NCI-H526 (cell line): Measurements from ENCODE around the gene PHGDH.

Source experiments
- DNase-seq, 2 experiments: peaks; one replicate each; lab custom pipeline; 2025; lab: John Stamatoyannopoulos, UW

The PHGDH gene

DNA sequence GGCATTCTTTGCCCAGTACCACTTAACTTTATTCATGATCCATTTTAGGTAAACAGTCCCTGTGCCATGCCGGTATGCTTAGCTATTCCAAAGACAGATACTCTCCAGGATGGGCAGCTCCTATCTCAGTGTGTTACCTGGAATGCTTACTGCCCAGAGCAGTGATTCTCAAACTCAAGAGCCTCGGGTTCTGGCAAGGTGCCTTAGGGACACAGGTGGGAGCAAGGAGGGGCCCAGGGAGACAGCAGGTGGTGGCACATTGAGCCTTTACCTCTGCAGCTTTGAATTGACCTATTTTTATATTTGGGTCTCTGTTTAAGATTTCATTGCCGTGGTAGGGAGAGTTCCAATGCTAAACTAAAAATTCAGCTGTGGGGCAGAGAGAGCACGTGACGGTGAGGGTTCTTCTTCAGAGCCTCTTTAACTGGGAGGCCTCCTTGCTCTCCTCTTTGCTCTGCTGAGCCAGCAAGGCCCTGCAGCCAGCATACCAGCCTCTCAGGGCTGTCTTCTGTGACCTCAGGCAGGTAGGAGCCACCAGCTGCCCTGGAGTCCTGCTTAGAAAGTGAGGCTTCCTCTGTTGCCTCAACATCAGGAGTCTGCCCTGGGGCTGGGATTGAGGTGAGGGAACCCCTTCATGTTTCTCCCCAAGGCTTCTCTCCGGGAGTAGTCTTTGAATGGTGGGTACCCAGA, 20.2 kb downstream of the PHGDH start:
- DNase-seq, result no peak

DNA sequence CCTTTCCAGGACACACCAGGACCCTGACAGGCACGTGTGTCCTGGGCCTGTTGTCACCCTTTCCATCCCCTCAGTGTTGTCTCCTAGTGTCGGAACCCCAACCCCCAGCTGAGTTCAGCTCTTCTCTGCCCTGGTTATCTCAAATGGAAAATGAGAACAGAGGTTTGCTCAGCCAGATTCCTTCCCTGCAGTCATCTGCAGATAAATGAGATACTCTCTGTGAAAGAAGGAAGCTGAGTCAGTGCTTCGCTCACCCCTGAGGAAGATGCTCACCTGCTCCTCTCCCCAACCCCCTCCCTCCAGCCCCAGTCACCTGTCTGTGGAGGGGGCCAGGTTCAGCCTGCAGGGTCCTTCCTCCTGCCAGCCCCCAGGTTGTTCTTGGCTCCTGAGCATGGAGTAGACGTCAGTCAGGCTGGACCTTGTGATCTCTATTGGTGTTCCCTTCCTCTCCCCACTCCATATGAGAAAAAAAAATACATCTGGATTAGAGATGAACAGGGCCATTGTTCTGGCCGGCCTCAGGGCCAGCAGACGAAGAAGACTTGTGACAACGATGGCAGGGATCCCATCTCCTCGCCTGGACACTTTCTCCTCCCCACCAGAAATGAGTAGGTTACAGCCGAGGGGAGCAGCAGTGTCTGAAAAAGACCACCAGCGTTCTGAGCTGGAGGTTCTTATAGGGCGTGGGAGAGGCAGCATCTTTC, 20.9 kb downstream of the PHGDH start:
- no peak for DNase-seq

DNA sequence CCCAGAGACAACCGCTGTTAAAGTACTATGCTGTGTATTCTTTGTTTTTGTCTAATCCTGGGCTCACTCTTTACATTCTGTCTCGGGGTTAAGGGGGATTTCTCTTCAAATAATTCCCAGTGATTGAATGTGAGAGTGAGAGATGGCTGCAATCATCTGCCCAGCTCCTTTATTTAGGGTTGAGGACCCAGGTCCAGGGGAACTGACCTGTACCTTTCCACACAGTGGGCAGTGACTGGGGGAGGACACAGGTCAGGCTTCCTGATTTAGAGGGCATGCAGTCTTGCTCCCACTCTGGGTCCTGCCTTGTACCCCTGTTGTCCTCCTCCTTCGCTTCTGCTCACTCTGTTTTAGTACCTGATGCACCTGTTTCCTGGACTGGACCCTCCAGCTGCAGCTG, 22.0 kb downstream of the PHGDH start:
- no peak for DNase-seq

DNA sequence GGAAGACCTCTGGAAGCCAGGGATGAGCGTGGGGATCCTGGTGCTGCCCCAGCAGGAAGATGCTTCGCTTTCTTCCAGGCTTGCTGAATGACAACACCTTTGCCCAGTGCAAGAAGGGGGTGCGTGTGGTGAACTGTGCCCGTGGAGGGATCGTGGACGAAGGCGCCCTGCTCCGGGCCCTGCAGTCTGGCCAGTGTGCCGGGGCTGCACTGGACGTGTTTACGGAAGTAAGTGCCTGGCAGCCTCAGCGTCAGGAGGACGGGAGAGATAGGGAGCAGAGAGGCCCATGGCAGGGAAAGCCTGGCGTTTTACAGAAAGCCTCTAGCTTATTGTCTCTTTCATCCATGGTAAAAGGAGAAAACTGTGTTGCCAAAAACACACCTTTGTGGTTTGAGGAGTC, 23.5 kb downstream of the PHGDH start:
- DNase-seq, result no peak

DNA sequence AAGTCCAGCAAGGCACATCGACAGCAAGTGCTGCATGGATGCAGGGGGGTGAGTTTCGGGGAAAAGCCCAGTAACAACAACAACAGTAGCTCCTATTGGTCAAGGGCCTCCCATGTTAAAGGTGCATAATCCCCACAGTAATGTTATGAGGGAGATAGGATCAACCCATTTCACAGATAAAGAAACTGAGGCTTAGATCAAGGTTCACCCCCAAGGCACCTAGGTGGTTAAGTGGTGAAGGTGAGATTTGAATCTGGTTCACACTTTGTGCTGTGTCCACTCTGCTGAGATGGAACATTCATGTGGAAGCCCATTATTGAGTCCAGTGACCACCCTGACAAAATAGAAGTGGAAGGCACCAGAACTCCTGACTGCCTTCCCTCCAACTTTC, 24.9 kb downstream of the PHGDH start:
- no peak for DNase-seq

DNA sequence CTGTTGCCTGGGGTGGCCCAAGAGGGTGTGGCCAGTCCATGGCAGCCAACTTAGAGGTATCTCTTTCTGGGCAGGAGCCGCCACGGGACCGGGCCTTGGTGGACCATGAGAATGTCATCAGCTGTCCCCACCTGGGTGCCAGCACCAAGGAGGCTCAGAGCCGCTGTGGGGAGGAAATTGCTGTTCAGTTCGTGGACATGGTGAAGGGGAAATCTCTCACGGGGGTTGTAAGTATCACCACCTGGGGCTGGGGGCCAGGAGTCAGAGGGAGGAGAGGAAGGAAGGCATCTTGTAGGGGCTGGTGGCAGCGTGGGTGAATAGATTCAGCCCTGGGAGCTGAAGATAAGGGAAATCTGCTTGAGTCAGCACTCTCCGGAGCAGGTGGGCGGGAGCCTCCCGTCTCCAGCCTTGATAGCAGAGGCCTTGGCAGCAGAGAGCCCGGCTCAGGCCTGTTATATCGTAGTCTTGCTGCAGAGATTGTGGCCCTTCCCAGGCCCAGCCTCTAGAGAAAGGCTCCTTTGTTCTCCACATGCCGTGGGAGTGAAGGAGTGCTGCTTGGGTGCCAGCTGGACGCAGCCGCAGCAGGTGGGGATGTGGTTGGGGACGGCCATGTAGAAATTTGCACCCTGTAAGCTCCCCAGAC, 25.4 kb downstream of the PHGDH start:
- DNase-seq, result peak; percentile 85 to 96

DNA sequence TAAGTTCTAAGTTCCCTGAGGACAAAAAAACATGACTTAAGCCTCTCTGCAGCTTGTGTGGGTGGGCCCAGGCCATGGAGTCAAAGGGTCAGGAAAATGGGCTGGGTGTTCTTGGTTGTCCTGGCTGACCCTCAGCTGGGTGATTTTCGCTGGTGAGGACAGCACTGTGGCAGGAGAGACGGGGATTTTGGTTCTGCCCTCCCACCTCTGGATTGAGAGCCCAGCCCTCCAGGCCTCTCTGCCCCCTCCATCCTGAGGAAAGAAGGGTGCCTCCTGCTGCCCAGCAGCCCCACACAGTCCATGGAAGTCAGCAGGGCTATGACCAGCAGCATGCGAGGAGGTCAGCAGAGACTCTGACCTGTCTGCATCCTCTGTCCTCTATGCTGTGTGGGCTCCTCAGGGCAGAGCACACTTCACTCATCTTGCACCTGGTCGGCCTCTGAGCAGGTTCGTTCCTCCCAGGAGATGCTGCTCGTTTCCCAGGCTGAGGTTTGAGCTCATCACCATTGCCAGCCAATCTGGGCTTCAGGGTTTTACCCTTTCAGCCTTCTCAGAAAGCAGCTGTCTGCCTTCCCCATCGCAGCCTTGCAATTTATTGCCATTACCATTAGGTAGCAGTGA, 26.5 kb downstream of the PHGDH start:
- DNase-seq, result no peak

DNA sequence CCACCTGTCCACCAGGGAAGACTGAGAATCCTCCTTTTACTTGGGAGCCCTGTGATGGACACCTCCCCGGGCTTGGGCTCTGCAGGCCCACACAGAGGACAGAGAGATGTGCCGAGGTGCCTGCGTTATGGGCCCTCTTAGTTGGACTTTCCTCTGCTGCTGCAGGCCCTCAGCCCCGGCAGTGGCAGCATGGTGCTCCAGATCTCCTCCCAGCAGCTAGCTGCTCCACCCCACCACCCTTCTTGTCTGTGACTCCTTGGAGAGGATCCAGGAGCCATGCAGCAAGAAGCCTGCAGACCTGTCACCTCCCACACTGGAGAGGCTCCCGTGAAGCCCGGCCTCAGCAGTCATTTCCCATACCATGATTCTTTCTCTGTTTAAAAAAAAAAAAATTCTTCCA, 27.4 kb downstream of the PHGDH start:
- no peak for DNase-seq

DNA sequence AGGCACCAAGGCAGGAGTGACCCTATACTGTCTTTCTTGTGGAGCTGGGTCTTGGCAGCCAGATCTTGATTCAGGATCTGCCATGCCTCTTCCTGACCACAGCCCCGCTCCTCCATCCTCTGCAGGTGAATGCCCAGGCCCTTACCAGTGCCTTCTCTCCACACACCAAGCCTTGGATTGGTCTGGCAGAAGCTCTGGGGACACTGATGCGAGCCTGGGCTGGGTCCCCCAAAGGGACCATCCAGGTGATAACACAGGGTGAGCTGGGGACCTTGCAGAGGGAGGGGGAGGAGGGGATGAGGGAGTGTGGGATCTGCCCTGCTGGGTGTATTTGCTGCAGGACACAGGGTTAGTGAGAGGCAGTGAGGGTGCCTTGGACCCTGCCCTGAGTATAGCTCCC, 28.5 kb downstream of the PHGDH start:
- DNase-seq, result no peak

DNA sequence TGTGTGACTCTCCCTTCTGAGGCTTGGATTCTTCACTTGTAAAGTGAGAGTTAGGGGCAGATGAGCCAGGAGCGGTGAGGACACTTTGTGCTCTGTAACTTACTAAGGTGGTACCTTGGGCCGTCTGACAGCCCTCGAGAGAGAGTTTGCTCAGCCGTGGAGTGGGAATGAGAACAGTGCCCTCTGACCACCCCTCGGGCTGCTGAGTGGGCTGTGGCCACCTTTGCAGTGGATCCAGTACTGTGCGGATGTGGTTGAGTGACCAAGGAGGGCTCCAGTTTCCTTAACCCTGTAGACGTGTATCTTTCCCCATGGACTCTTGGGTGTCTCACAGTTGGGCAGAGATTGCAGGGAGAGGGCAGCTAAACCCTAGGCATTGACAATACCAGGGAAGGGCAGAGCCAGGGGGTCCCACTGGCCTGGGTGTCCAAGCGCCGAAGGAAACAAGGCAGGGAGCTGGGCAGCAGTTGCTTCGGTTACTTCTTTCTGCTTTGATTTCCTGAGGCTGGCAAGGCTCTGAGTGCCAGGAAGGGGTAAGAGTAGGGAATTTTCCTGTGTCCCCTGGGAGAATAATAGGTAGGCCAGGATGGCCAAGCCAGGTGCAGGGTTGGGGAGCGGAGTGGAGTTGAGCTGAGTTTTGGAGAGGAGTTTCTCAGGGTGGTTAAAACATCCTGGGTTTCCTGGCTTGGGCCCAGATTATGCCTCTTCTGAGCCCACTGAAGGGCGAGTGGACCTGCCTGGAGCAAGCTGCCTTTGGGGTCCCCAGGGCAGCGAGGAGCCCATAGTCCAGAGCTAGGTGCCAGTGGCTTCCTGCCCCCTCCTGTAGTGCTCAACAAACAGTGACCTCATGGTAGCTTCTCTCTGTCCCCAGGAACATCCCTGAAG, 29.4 kb downstream of the PHGDH start:
- DNase-seq, result no peak

DNA sequence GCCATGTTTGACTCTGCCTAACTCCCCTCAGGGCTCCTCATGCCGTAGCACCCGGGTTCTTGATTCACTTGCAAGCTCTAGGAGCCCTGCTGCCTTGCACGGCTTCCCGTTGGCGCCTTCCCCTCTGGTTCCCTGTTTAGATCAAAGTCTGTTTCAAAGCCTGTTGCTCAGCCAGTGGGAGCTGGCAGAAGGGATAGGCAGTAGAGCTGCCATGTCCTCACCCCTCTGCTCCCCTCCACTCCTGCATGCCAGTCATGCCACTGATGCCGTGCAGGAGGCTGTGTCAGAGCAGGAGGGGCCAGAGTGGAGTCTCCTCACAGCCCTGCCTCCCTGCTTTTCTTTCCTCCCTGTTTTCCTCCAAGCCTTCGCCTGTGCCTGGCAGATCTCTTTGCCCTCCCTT, 30.5 kb downstream of the PHGDH start:
- DNase-seq, result no peak

DNA sequence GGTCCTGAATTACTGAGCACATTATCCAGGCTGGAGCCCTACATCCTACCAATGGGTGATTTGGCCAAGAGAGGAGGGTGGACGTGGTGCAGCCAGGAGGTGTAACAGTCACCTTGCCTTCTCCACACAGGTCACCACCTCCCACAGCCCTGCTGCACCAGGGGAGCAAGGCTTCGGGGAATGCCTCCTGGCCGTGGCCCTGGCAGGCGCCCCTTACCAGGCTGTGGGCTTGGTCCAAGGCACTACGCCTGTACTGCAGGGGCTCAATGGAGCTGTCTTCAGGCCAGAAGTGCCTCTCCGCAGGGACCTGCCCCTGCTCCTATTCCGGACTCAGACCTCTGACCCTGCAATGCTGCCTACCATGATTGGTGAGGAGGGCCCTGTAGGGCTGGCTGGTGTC, 30.9 kb downstream of the PHGDH start:
- no peak for DNase-seq

DNA sequence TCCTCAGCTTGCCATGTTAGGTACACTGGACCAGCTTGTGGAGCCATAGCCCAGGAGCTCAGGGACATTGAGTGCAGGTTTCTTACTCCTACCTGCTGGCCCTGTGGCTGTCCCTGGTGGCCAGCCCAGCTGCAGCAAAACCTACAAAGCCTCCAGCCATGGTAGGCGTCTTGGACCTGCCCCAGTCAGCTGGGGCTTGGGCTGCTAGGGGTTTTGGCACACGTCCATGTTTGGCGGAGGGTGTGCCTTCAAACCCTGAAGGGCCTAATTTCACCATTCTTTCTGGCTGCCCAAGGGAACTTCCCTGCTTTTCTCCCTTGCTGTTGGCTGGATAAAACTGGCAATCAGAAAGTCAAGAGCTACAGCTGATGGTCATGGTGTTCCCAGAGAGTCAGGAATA, 31.6 kb downstream of the PHGDH start:
- no peak for DNase-seq

DNA sequence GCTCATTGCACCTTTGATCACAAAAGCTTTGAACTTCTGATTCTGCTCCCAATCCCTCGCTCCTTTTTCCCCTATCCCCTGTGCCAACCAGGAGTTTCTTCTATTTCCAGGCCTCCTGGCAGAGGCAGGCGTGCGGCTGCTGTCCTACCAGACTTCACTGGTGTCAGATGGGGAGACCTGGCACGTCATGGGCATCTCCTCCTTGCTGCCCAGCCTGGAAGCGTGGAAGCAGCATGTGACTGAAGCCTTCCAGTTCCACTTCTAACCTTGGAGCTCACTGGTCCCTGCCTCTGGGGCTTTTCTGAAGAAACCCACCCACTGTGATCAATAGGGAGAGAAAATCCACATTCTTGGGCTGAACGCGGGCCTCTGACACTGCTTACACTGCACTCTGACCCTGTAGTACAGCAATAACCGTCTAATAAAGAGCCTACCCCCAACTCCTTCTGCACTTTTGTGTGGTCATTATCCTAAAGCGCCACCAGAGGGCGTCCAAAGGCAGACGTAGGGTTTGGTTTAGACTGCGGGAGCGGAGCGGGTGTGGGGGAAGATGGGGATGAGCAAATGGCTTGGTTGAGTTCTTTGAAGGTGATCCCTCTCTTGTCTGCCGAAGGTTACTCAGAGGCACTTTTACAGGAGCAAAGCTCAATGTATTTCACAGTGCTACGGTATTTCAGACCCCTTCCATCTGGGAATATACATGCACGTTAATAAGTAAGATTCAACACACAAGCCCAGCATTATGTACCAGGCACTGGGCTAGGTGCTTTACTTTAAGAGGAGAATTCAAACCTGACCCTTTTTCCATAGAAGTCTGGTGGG, 32.3 kb downstream of the PHGDH start:
- DNase-seq, result peak; percentile 80 to 92

DNA sequence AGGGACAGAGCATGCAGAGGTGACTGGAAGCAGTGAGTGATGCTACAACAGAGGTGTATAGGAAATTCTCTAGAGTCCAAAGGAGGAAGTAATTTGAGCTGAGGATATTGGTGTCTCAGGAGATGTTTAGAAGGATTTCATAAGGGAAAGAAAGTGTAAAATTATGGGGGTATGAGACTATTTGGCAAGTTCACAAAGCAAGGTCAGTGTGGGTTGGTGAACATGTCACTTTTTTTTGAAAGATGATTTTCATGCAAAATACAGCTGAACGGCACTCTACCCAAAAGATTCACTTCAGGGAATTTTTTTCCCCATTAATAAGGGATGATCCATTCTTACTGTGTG, 32.8 kb downstream of the PHGDH start:
- no peak for DNase-seq

DNA sequence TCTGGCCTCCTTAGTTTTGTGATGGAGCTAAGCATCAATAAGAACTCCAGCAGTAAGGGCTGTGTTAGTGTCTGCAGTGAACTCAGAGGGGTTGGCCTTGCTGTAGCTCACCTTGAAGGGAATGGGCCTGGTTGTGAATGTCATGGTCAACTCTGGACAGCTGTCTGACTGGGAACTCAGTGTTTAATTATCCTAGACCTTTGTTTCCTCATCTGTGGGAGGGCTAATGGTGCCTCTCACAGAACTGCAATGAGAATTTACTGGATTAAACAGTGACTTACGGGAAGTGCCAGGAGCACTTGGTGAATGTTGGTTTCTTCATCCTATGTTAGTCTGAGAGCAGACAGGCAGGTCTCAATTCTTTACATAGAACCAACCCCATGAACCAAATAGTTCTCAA, 33.3 kb downstream of the PHGDH start:
- DNase-seq, result no peak

DNA sequence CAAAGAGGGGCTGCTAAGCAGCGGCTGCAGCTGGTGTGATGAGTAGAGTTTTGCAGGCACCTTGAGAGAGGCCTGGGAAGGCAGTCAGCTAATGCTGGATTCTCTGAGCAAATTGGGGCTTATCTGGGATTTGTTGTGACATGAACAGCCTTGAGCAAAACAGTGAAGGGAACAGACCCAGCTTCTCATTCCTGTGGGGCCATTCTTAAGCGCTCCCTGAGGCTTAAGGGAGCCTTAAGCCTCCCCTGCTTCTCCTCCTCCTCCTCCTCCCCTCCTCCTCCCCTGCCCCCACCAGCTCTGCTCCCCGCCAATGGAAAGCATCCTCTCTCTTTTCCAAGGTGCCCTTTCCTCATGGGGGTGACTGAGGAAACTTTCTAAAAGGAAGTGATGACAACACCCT, 35.7 kb downstream of the PHGDH start:
- DNase-seq, result no peak

DNA sequence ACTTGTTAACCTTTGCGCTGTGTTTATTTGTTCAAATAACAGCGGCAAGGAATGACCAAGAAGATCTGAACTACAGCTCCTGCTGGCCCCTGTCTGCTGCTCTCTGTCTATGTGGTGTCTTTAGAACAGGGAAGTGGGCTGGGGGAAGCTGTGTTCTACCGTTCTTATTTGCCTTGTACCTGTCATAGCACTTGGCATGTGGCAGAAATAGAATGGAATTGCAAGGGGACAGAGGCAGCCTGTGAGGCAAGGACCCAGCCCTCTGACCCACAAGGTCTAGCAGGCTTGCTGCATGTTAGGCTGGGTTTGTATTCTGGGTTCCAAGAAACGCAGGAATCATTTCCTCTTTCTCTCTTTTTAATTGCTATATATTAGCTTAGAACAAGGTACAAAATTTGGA, 36.3 kb downstream of the PHGDH start:
- no peak for DNase-seq

DNA sequence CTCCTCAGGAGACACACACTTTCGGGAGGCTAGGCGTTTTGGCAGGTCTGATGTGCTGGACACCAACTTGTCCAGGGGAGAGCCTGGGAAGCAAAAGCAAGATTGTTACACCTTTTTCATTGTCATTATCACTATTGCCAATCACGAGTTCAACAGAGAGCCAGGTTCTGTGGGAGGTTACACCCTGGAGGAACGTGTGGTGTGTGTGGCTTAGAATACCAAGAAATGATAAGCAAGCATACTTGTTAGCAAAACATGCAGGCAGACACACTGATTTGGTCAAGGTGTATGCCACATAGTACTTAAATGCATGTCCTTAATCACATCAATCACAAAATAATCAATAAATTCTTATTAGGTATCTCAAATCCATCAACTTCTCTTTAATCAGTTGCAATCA, 40.9 kb downstream of the PHGDH start:
- DNase-seq, result no peak

DNA sequence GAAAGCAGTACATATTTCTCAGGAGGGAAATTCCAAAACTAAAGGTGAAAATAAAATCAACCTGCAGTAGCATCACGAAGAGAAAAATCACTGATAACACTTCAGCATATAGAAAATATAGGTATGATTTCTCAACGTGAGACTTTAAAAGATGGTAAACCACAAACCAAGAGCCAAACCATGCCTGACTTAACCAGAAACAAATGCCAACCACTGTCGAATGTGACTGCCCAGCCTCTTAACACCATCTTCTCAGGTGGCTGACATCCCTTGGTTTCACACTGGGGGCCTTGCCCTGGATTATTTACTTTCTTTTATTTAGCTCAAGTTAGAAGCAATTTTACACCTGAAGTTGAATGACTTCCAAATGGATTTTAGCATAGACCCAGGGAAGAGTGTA, 46.9 kb downstream of the PHGDH start:
- no peak for DNase-seq

DNA sequence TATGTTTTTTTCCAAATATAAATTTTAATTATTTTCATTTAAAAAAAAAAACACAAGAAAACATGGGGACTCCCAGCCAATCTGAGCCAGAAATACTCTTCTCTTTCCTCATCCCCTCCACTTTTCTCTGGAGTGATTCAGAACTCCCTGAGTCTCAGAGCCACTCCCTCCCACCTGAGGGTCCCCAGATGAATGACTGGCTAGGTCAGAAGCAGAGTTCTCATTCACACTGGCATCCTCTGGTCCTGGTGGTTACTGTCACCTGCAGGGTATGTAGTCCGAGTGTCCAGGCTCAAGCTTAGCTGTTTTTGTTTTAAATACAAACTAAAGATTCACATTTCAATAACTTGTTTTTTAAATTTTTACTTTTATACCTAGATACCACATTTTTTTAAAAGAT, 50.7 kb downstream of the PHGDH start:
- no peak for DNase-seq
